ENCODE measurements around the gene AMMECR1.

Gene AMMECR1

GRCh38 chrX:110146521-110146920 is 171.4 kb downstream of the AMMECR1 start:
- no peaks in the 10 kb centered on the region for H3K9me3 ChIP-seq (ENCODE audit: control insufficient read depth in 2 of 2, low read length in 2 of 2)
- peaks cover 0 to 4% of the 10 kb centered on the region in 2 donors for H3K36me3 ChIP-seq (ENCODE audit: control insufficient read depth in 2 of 2, insufficient read depth in 2 of 2, low read length in 2 of 2)
- peaks cover 0 to 2% of the 10 kb centered on the region in 2 donors for H3K4me1 ChIP-seq (ENCODE audit: control insufficient read depth in 2 of 2, insufficient read depth in 2 of 2, low read length in 2 of 2)
- H3K9ac ChIP-seq (ENCODE audit: low read depth in 1 of 2, low read length in 2 of 2), result no peak overlapping the region
- no peak overlapping the region for H3K4me3 ChIP-seq (ENCODE audit: low read length in 2 of 2)
- no peaks in the 10 kb centered on the region for H3K27me3 ChIP-seq (ENCODE audit: control insufficient read depth in 2 of 2, insufficient read depth in 2 of 2, low read length in 2 of 2)
- no peak overlapping the region for H3K27ac ChIP-seq (ENCODE audit: low read depth in 2 of 2, low read length in 2 of 2)

- H3K27ac ChIP-seq (ENCODE audit: low read depth in 2 of 2, low read length in 2 of 2), result no peak overlapping the region
- peaks cover 0 to 2% of the 10 kb centered on the region in 2 donors for H3K4me1 ChIP-seq (ENCODE audit: control insufficient read depth in 2 of 2, insufficient read depth in 2 of 2, low read length in 2 of 2)
- no peaks in the 10 kb centered on the region for H3K27me3 ChIP-seq (ENCODE audit: control insufficient read depth in 2 of 2, insufficient read depth in 2 of 2, low read length in 2 of 2)
- H3K4me3 ChIP-seq (ENCODE audit: low read length in 2 of 2), result no peak overlapping the region
- no peak overlapping the region for H3K9ac ChIP-seq (ENCODE audit: low read depth in 1 of 2, low read length in 2 of 2)
- H3K9me3 ChIP-seq (ENCODE audit: control insufficient read depth in 2 of 2, low read length in 2 of 2), result no peaks in the 10 kb centered on the region
- peaks cover 0 to 4% of the 10 kb centered on the region in 2 donors for H3K36me3 ChIP-seq (ENCODE audit: control insufficient read depth in 2 of 2, insufficient read depth in 2 of 2, low read length in 2 of 2)
Measured at GRCh38 chrX:110145854-110146253, 172.0 kb downstream of the AMMECR1 start.

- no peak overlapping the region for H3K27ac ChIP-seq (ENCODE audit: low read depth in 2 of 2, low read length in 2 of 2)
- H3K9me3 ChIP-seq (ENCODE audit: control insufficient read depth in 2 of 2, low read length in 2 of 2), result no peaks in the 10 kb centered on the region
- no peaks in the 10 kb centered on the region for H3K27me3 ChIP-seq (ENCODE audit: control insufficient read depth in 2 of 2, insufficient read depth in 2 of 2, low read length in 2 of 2)
- no peak overlapping the region for H3K9ac ChIP-seq (ENCODE audit: low read depth in 1 of 2, low read length in 2 of 2)
- no peak overlapping the region for H3K4me3 ChIP-seq (ENCODE audit: low read length in 2 of 2)
- peaks cover 0 to 2% of the 10 kb centered on the region in 2 donors for H3K4me1 ChIP-seq (ENCODE audit: control insufficient read depth in 2 of 2, insufficient read depth in 2 of 2, low read length in 2 of 2)
- peaks cover 0 to 4% of the 10 kb centered on the region in 2 donors for H3K36me3 ChIP-seq (ENCODE audit: control insufficient read depth in 2 of 2, insufficient read depth in 2 of 2, low read length in 2 of 2)
Measured at GRCh38 chrX:110145311-110145710, 172.6 kb downstream of the AMMECR1 start.

Data from mucosa of rectum (tissue), 2 donors.